GM20431 (cell line): ENCODE data around the gene TNS1.

ENCODE experiments used
- in situ Hi-C: fragments of 300-500 bp; cut with MseI, MboI; formaldehyde crosslinking; loops from one replicate; pipeline ENCODE4 v1.15.0; 2020; ENCODE audit warnings: low sequenced_read_pairs; ENCODE audit not compliant: unreplicated experiment

TNS1 gene

DNA sequence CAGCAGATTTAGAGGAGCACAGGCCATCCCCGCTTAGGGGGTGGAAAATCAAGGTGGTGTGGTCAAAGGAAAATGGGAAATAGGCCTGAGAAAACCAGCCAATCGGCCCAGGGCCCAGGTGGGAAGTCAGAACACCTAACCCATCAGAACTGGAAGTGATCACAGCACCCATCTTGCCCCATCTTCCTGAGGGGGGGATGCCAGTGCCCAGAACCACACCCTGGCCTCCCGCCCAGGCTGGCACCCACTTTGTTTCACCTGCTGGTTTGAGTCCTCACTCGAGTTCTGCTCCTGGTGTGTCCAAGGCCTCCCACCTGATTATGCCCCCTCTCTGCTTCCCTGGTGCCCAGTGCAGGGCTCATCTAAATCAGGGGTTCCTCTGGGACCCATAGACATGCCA, 174.5 kb downstream of the TNS1 start:
- in situ Hi-C loops, result no loop called here

DNA sequence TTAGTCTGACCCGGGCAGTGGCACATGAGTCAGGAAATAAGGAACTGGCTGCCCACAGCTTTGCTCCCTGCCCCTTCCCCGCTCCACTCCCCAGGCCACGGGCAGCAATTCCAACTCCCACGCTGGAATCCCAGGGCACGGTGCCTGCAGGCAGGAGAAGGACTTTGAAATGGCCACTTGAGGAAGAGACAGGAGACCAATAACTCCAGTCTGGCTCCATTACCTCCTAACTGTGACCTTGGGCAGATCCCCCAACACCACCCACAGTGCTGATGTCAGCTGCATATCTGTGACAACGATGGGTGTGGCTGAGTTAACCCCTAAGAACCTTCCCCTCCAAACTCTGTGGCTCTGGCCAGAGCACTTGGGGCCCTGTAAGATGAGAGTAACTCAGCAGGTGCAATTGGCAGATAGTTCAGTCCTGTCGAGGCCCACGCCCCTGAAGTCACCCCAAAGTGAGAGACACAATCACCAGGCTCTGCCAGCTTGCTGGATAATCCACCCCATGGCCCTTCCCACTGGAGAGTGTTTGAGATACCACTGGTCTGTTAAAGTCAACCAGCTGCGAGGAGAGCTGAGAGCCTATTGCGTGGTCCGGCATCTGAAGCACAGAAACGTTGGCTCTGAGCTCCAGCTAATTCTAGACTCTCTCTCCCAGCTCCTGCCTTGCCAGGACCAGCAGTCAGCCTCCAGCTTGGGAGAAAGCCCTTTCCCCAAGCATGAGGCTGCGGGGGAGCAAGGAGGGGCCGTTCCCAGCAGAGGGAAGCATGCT, 175.2 kb downstream of the TNS1 start:
- in situ Hi-C loops, result no loop called here

DNA sequence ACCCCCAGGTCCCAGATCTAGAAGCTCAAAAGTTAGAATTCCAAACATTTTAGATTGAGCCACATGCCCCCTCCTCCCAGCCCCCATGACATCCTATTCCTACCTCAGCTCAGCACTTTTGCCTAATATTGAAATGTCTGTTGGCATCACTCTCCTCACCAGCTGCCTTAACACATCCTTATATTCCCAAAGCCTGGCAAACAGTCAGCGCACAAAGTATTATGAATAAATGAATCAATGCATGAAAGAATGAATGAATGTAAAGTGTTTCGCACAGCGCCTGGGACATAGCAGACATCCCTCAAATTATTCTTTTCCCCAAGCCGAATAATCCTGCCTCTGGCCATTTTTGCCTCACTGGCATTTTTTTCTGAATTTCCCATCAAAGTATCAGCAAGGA, 175.8 kb downstream of the TNS1 start:
- in situ Hi-C loops, result no loop called here

DNA sequence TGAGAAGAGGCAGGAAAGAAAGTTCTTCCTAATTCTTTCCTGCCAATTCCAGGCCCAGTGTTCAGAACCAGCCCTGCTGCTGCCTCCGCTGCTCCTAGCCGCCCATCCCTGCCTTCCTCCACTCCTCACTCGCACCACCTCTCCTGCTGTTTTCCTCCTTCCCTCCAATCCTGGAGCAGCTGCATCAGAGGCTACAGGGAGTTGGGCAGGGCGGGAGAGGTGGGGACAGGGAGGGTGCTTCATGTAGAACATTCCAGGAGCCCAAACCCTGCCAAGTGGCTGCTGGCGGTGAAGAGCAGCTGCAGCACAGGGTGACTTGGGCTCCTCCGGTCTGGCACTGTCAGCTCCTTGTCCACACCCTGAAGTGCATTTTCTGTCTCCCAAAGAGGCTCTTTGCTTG, 176.3 kb downstream of the TNS1 start:
- in situ Hi-C loops, result no loop called here

DNA sequence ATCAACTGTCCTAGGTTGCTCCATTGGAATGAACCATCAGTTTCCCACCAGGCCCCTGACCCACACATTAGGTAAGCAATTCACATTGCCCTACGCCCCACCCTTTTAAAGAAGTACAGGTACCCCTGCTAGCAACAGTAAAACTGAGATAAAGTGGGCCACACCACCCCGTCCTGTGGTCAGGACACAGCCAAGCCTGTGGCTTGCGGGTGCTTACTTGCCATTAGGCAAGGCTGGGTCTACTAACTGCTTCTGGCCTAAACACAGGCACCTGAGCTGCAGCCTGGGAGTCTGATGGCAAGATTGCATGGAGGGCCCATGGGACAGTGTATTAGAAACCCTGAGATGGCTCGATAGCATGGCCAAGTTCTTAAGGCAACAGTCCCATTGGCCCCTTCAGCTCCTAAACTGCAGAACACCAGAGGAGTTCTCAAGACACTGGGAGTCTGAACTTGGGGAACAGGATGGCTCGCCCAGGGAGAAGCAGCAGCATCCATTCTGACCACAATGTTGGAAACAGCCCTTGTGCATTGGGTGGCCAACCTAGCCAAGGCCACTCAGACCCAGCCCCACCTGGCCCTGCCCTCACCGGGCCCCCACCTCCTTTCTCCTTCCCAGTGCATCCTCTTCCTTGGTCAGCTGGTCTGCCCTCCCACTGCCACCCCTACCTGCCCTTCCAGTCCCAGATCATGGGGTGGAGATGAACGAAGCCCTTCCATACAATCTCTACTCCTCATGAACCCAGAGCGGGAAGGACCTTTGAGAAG, 177.1 kb downstream of the TNS1 start:
- in situ Hi-C loops, result no loop called here

DNA sequence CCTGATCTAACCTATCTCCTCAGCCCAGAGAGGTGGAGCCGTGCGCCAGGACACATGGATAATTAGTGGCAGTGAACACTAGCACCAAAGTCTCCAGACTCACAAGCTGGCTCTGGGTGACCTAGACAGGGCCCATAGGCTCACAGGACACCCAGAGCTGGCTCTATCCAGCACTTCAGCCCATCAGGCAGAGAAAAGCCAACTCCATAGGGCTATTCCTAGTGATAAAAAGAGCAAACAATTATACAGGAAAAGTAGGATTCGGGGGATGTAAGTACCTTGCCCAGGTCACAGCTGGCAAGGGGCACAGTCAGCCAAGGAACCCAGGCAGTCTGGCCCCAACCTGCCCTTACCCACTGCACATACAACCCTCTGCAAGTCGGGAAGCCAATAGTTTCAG, 178.6 kb downstream of the TNS1 start:
- in situ Hi-C loops, result no loop called here

DNA sequence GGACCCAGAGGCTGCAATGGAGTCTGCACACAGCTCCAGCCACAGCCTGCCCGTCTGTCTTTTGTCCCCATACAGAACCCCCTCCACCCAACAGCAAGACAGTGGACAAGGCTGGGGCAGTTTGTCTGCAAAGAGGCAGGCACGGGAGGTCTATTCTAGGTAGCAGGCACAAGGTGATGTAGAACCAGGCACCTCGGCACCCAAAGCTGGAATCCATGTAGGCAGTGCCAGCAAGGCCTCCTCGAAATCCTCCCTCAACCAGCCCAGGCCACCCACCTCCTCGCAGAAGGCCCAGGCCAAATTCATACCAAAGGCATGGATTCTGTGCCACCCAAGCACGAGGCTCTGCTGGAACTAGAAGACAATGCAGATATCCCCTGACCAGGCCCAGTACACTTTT, 179.2 kb downstream of the TNS1 start:
- in situ Hi-C loops, result no loop called here

DNA sequence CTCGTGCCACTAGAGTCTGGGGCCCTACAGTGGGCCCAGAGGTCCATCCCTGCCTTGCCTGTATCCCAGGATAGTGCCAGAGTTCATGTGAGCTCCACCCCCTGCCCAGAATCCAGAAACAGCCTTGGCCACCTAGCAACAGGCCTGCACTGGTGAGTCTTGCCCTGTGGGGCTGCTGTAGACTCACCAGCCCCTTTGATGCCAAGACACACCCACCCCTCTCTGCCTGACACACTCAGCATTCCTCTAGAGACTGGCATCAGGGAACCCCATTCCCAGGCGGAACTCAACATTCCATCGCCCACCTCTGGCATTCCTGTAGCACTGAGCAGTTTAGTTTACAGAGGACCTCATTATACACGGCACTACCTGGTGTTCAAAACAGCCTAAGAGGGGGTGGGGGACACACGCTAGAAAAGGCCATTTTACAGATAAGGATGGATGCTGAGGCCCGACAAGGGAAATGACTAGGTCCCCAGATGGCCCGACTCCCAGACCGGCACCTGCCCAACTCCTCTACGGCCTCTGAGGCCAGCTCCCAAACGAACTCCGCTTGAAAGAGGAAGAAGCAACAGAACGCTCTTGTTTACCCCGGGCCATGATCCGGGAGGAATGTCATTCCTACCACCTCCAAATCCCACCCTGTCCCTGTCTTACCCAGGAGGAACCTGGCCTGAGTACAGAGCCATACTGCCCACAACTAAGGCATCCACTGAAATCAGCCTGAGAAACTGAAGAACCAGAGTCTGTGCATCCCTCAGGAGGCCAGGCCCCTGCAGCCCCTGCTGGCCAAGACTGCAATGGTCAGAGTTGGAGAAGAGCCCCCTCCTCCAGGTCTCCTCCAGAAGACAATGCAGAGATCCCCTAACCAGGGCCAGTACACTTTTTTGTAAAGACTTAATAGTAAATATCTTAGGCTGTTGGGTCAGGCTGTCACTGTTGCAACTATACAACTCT, 180.2 kb downstream of the TNS1 start:
- in situ Hi-C loops, result no loop called here

DNA sequence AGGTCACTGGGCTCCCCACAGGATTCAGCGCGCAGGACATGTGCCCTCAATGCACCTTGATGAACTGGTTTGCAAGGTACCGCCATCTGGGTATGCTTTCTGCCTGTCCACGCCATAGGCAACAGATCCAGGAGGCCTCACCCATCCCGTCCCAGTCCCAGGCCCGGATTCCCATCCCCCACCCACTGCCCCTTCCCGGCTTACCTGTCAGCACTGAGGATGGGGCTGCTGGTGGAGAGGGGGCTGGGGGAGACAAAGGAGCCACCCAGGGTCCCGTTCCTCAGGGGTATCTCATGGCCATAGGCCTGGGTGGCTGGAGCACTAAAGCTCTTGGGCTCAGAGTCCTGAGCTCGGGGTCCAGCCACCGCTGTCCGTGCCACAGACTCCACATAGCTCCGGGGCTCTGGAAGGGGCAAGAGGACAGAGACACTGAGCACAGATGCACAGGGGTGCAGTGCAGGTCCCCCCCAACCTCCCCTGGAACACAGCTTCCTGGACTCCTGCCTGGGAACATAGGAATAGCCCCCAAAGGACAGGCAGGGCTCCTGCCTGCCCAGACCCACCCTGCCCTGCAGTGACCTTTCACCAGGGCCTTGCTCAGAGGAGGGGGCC, 181.2 kb downstream of the TNS1 start:
- in situ Hi-C loops, result no loop called here

DNA sequence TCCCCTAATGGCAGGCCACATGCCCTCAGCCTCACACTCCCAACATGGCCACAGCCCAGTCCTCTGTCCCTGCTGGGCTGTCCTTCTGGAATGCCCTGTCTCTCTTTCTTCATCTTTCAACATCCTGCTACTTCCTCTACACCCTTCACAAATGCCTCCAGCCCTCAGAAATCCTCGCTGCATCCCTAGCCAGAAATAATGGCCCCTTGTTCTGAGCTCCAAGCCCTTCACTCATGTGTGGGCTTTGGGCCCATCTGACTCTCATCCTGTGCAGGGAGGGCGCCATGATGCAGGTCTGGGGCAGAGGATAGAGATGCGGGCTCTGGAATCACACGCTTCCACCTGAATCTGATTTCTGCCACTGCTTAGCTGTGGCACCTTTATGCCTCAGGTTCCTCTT, 181.9 kb downstream of the TNS1 start:
- in situ Hi-C loops, result no loop called here

DNA sequence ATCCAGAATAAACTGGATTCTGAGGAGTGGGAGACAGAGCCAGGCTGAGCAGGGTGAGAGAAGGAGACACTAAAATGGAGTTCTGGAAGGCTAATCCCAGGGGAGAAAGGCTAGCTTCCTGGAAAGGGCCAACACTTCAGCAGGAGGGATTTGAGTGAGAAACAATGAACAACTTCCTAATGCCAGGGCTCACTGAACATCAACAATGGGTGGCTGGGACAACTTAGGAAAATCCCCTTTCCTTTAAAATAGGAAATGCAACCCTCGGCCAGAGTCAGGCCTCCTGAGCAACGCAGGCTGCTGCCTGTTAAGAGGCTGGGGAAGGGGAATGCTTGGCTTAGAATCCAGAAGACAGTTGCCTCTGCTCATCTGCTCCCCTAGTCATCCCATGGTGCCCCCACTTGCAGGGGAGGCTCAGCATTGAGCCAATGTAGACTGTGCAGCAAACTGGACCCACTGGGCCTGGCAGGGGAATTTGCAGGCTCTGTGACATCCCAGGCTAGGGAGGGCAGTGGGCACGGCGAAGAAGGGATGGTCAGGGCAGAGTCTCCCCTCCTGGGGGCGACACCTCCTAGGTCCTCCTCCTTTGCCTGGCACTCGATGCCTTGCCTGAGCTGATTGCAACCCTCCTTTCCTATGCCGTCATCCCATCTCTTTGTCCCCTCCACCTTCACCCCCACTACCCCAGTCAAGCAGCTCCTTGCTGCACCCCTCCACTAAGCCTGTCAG, 182.5 kb downstream of the TNS1 start:
- in situ Hi-C loops, result no loop called here

DNA sequence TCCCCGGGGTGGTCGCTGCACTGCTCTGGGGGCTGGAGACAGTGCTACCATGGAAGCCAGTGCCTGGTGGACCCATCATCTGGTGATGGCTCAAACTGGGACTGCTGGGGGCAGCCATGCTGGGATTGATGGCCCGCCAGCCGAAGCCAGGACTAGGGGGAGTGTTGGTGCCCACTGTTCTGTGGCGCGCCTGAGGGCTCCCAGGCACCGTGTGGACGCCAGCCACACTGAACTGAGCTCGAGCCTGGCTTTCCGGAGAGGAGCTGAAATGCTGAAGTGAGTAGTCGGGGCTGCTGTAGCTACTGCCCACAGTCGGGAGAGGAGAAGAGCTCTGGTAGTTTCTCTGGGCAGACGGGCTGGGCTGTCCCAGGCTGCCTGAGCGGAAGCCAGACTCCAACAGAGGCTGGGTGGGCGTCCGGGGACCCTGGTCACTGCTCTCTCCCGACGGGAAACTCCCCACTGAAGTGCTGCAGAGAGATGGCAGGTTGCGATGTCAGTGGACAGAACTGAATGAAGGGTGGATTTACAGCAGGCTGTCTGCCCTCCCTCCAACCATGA, 184.4 kb downstream of the TNS1 start:
- in situ Hi-C loops, result no loop called here

DNA sequence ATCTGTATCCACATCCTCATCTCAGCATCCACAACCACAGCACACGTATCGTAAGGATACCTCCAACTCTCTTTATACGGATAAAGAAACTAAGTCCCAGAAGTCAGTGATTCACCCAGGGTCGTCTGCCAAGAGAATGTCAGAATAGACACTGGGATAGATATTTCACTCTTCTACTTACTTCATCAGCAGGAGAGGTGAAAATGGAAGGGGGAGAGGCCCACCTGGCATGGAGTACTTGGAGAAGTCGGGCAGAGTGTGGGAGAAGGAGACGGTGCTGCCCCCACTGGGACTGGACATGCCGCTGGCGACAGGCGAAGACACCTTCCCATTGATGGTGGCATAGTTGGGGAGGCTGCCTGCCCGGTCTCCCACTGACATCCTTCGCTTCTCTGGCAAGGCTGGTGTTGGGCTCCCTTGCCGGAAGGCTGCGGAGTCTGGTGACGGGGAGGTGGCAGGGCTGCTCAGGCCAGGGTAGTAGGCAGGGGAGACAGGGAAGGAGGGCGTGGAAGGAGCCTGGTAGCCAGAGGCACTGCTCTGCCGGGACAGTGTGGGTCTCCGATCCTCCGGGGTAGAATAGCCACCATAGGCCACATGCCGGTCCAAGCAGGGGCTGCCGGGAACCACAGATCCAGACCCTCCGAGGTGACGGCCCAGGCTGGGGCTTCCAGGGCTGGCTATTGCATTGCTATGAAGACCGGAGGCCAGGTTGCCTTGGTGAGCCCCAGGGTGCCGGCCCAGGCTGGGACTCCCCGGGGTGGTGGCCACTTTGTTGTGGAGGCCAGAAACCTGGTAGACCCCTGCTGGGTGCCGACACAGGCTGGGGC, 185.1 kb downstream of the TNS1 start:
- in situ Hi-C loops, result no loop called here

DNA sequence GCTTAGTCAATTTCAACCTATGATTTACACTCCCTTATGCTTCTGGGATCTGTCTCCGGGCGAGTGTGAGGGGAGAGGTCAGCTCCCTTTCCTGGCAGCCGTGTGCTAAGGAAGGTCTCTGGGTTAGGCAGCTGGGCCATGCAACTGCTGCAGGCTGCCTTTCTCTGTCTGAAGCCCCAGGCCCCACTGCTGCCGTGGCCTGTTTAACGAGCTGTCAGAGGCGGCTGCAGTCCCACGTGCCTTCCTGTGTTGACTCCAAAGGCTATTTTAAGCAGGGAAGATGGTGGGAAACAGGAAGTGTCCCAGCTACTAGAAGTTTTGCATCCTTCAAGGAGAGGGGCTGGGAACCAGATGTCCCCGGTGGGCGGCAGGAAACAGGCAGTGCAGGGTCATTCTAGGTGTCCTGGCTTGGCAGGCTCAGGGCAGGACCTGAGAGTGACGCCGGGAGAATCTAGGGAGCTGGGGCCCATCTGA, 186.4 kb downstream of the TNS1 start:
- in situ Hi-C loops, result no loop called here

DNA sequence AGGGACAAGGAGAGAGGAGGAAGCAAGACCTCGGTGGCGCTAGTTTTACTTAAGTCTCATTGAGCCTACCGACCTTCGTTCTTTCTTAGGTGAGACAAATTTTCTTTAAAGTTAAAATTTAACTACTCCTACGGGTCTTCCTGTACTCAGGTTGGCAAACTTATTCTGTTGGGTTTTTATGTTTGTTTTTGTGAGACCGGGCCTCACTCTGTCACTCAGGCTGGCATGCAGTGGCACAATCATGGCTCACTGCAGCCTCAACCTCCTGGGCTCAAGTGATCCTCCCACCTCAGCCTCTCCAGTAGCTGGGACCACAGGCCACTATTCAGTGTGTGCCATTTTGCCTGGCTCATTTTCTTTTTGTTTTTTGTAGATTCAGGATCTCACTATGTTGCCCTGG, 189.0 kb downstream of the TNS1 start:
- in situ Hi-C loops, result no loop called here

DNA sequence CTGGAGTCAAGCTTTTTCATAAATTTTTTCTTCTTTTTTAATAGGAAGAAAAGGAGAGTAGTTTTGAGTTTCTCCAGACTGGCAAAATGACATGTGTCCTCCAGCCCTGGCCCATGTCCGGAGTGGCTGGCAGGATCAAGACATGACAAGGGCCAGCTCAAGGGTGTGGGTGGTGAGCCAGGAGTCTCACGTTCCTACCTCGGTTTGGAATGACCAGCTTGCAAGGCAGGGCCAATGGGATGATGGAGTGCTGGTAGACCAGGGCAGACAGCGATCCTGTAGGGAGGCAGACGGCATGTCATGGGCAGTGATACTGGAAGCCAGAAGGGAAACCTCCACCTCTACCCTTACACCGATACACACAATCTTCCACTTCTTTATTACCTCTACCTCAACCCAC, 190.6 kb downstream of the TNS1 start:
- in situ Hi-C loops, result no loop called here

DNA sequence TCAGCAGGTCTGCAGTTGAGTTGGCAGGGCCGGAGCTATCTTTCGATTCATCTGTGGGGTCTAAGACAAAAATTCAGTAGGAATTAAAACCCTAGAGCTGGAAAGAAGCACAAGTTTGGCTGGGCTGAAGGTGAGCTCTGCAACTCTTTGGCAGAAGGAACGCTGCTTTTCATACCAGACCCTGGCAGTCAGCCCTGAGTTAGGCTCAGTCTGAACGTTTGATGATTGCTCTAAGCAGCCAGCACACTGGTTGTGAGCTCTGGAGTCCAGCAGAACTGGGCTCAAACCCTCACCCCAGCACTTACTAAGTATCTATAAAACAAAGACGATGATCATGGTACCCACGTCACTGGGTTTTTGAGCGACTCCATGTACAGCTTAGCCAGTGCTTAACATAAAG, 192.5 kb downstream of the TNS1 start:
- in situ Hi-C loops, result no loop called here

DNA sequence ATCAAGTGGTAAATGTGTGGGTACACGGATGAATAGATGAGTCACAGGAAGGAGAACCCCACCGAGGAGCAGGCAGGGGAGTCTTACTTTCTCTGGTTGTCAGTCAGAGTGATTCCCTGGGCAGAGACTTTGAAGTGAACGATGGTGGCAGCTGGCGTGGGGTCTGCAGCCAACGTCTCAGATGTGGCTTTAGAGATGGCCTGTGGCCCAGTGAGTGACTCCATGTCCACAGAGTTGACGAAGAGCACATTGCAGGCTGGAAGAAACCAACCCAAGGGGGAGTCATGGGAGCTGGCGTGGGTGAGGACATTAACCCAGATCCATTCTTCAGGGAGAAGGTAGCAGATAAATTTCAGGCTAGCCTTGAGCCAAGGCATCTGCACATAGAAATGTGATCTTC, 193.1 kb downstream of the TNS1 start:
- in situ Hi-C loops, result no loop called here
